Cardiac muscle cell (in vitro differentiated cells and primary cell): ENCODE results near the gene KNG1. TPM values are rescaled to one million over a fixed set of nuclear protein-coding genes. Genes with fewer than 3 reads are reported as not detected.
A peak's percentile ranks its signal among the peaks of the same experiment; 100 is the strongest.

ENCODE experiments used
- DNase-seq, 2 donors: peaks; one replicate each; pipeline versions ENCODE4 v3.0.0 to v3.0.0-alpha.2; 2010 to 2017; ENCODE audit warnings: low read depth in 1 of 2, low spot score in 1 of 2
- H3K27ac ChIP-seq: fragments of 200-600 bp; sonication (generic); 2 replicates; pipeline ENCODE4 v1.5.1; 2016
- H3K27me3 ChIP-seq: fragments of 200-600 bp; sonication (generic); 2 replicates; pipeline ENCODE4 v1.6.0; 2016; ENCODE audit warnings: control low read depth
- H3K36me3 ChIP-seq: fragments of 200-600 bp; sonication (generic); 2 replicates; pipeline ENCODE4 v1.5.1; 2016; ENCODE audit warnings: control low read depth
- H3K4me1 ChIP-seq: fragments of 200-600 bp; sonication (generic); 2 replicates; pipeline ENCODE4 v1.8.1; 2017; ENCODE audit warnings: low read depth, mild to moderate bottlenecking, mixed run types
- H3K4me3 ChIP-seq: fragments of 200-600 bp; sonication (generic); 2 replicates; pipeline ENCODE4 v1.5.1; 2016; ENCODE audit warnings: mild to moderate bottlenecking
- H3K9me3 ChIP-seq: fragments of 200-600 bp; sonication (generic); 2 replicates; pipeline ENCODE4 v1.5.1; 2017; ENCODE audit warnings: low read depth, mild to moderate bottlenecking, control low read depth
- polyA plus RNA-seq: library from polyadenylated mRNA; unstranded; fragments of >200 nt; fragmentation: Nextera tagmentation; extraction: Ambion mirVana; gene quantifications from 2 replicates; pipeline ENCODE4 v1.2.1, GENCODE V29; 2016
- total RNA-seq: library from RNA; depleted of rRNA; stranded (reverse); fragments of >200 nt; gene quantifications from 2 replicates; pipeline ENCODE4 v1.2.3, GENCODE V29; 2016
- TF ChIP-seq, protein P1 (sequence below): IDR thresholded peaks from 2 replicates; pipeline ENCODE4 v1.5.1; 2012; ENCODE audit warnings: low read depth, mild to moderate bottlenecking, low read length

KNG1 gene
- total and polyA plus RNA-seq, 2 experiments from 2014 or later, result not detected

DNA sequence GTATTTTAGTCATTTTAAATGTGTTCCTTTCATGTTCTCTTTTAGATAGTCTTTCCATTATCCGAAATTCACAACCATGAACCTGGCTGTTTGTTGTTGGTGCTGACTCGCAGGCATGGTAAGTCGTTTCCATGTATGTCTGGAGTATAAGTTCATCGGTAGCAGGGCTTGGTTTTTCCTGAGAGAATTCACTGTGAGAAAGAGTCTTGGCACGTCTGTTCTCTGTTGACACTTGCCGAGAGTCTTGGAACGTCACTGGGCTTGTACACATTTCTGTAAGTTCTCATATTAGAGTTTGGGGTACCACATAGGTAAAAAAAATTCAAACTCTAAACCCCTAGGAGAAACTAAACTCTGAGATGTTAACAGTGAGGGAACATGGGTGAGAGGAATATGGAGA, 36.8 kb downstream of the KNG1 start:
- no peak overlapping the region for H3K27ac ChIP-seq
- peak in 1 of 2 donors; percentile 7 for DNase-seq
- no peaks in the 10 kb centered on the region for H3K27me3 ChIP-seq
- H3K9me3 ChIP-seq, result no peaks in the 10 kb centered on the region
- no peak overlapping the region for H3K4me3 ChIP-seq
- H3K36me3 ChIP-seq, result no peaks in the 10 kb centered on the region
- TF ChIP-seq, protein P1, sequence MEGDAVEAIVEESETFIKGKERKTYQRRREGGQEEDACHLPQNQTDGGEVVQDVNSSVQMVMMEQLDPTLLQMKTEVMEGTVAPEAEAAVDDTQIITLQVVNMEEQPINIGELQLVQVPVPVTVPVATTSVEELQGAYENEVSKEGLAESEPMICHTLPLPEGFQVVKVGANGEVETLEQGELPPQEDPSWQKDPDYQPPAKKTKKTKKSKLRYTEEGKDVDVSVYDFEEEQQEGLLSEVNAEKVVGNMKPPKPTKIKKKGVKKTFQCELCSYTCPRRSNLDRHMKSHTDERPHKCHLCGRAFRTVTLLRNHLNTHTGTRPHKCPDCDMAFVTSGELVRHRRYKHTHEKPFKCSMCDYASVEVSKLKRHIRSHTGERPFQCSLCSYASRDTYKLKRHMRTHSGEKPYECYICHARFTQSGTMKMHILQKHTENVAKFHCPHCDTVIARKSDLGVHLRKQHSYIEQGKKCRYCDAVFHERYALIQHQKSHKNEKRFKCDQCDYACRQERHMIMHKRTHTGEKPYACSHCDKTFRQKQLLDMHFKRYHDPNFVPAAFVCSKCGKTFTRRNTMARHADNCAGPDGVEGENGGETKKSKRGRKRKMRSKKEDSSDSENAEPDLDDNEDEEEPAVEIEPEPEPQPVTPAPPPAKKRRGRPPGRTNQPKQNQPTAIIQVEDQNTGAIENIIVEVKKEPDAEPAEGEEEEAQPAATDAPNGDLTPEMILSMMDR, result no peak
- H3K4me1 ChIP-seq, result no peaks in the 10 kb centered on the region

DNA sequence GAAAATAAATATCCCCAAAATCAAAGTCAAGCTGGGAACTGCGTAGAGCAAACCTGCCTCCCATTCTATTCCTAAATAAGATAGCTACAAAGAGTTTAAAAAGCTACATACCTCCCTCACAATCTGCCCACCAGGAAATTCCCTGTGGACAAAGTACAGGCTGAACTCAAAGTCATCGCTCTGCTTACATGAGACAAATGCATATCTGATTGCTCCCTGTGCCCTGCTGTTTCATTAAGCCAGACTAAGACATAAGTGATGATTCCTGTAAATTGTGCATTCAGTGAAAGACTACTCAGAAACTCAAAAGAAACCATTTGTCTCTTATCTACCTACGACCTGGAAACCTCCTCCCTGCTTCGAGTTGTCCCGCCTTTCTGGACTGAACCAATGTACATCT, 37.7 kb downstream of the KNG1 start:
- Histone ChIP-seq H3K4me1 (no peaks in the 10 kb centered on the region), H3K27me3 (no peaks in the 10 kb centered on the region), H3K36me3 (no peaks in the 10 kb centered on the region), H3K4me3 (no peak overlapping the region), H3K27ac (no peak overlapping the region), H3K9me3 (no peaks in the 10 kb centered on the region)
- TF ChIP-seq, protein P1, result no peak
- no peak for DNase-seq

DNA sequence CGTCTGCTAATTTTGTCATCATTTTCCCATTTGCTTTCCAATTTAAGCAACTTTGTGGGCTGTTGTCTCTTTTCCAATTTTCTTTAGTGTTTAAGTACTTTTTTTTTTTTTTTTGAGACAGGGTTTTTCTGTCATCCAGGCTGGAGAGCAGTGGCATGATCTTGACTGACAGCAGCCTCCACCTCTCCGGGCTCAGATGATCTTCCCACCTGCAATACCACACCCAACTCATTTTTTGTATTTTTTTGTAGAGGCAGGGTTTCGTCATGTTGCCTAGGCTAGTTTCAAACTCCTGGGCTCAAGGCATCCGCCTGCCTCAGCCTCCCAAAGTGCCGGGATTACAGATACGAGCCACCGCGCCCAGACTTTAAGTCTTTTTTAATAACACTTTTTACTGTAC, 40.1 kb downstream of the KNG1 start:
- TF ChIP-seq, protein P1, result no peak
- no peaks in the 10 kb centered on the region for H3K27me3 ChIP-seq

GRCh38 chr3:186757686-186758220, 40.6 kb downstream of the KNG1 start:
- no peaks in the 10 kb centered on the region for H3K27me3 ChIP-seq
- DNase-seq, result no peak

More for the DNA sequence above, 40.1 kb downstream of the KNG1 start:
- H3K36me3 ChIP-seq, result no peaks in the 10 kb centered on the region
- H3K4me3 ChIP-seq, result no peak overlapping the region
- H3K27ac ChIP-seq, result no peak overlapping the region
- DNase-seq, result no peak
- no peaks in the 10 kb centered on the region for H3K9me3 ChIP-seq
- no peaks in the 10 kb centered on the region for H3K4me1 ChIP-seq

DNA sequence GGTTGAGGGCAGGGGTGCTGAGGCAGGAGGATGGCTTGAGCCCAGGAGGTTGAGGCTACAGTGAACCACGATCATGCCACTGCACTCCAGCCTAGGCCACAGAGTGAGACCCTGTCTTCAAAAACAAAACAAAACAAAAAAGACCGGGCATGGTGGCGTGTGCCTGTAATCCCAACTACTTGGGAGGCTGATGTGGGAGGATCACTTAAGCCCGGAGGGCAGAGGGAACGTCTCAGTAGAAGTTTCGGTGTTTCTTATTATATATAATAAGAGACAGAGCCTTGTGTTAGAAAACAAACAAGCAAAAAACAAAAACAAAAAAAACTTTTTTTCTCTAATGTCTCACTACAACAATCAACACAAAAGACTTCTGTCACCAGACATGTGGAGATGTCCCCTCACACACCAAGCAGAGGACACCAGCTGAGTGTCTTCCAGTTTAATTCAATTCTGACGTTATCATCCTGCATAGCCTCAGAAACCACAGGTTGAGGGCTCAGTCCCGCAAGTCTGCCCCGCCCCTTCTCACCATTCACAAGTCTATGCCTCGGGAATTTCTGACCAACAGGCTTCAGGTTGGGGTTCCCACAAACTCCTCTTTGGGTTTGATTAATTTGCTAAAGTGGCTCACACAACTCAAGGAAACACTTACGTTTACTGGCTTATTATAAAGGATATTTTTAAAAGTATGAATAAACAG, 42.2 kb downstream of the KNG1 start:
- Histone ChIP-seq H3K9me3 (no peaks in the 10 kb centered on the region), H3K4me3 (no peak overlapping the region), H3K36me3 (no peaks in the 10 kb centered on the region), H3K4me1 (no peaks in the 10 kb centered on the region), H3K27me3 (no peaks in the 10 kb centered on the region), H3K27ac (no peak overlapping the region)
- TF ChIP-seq, protein P1, result no peak
- DNase-seq, result no peak

More at GRCh38 chr3:186757686-186758220, 40.6 kb downstream of the KNG1 start:
- Histone ChIP-seq H3K27ac (no peak overlapping the region), H3K36me3 (no peaks in the 10 kb centered on the region), H3K9me3 (no peaks in the 10 kb centered on the region), H3K4me3 (no peak overlapping the region), H3K4me1 (no peaks in the 10 kb centered on the region)
- TF ChIP-seq, protein P1, result no peak
